Stimulated activated naive CD8-positive, alpha-beta T cell treated with anti-CD3 and anti-CD28 coated beads, Interleukin-15, Interleukin-2, amounts not matched to agents 100 ng/mL and 50 ng/mL, for 24 hours (primary cell): Measurements from ENCODE around the gene DMRT3.

Source experiments
- H3K27ac Mint-ChIP-seq: one replicate; pipeline ENCODE4 v1.8.0; 2021; ENCODE audit warnings: mild to moderate bottlenecking, mixed read lengths
- H3K27me3 Mint-ChIP-seq: one replicate; pipeline ENCODE4 v1.8.0; 2021; ENCODE audit warnings: mixed read lengths
- H3K36me3 Mint-ChIP-seq: one replicate; pipeline ENCODE4 v1.8.0; 2021; ENCODE audit warnings: low read depth, mixed read lengths
- H3K4me1 Mint-ChIP-seq: one replicate; pipeline ENCODE4 v1.8.0; 2021; ENCODE audit warnings: low read depth, mixed read lengths
- H3K4me3 Mint-ChIP-seq: one replicate; pipeline ENCODE4 v1.8.0; 2021; ENCODE audit warnings: mild to moderate bottlenecking, mixed read lengths
- H3K9me3 Mint-ChIP-seq: one replicate; pipeline ENCODE4 v1.8.0; 2021; ENCODE audit warnings: mixed read lengths

Gene DMRT3

DNA sequence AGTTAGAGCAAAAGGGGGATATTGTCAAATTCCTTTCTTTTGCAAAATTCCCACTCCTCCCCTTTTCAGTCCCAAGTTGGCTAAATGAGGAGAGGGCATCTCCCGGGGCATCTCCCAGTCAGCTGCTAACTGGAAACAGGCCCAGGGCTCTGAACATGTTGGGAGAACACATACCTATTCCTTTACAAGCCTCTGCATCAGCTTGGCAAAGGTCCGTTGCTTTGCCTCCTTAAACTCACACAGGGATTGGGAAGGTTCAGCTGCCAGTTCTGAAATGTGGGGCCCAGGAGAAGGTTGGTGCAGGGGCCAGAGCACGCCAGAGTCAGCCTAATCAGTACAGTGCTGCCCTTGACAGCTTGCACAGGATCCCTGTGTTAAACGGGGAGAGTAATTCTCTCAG is 11.0 kb upstream of the DMRT3 start:
- Mint-ChIP-seq H3K9me3 (peaks cover 9% of the 10 kb centered on the region), H3K27ac (no peak overlapping the region), H3K36me3 (peaks cover 9% of the 10 kb centered on the region), H3K4me3 (no peak overlapping the region), H3K27me3 (peaks cover 91% of the 10 kb centered on the region), H3K4me1 (peaks cover 15% of the 10 kb centered on the region)

DNA sequence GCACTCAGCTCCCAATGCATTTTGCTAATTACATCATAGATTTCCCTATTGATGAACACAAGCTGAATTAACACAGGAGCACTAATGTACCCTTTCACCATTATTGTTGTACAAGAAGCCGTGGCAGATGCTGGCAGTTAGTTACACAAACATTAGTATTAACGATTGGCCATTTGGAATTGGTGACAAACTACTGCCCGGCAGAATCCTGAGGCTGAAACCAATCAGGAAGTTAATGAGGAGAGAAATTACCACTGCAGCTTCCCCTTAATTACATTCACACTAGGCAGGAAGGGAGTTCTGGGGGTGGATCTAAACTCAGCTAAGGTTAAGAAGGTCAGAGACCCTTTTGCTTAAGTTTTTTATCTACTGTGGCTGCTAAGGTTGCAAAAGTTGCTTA is 9.6 kb upstream of the DMRT3 start:
- no peak overlapping the region for H3K4me3 Mint-ChIP-seq
- H3K27me3 Mint-ChIP-seq: peaks cover 84% of the 10 kb centered on the region
- H3K36me3 Mint-ChIP-seq: peaks cover 9% of the 10 kb centered on the region
- H3K27ac Mint-ChIP-seq: no peak overlapping the region
- H3K4me1 Mint-ChIP-seq: peaks cover 16% of the 10 kb centered on the region
- H3K9me3 Mint-ChIP-seq: peaks cover 9% of the 10 kb centered on the region

DNA sequence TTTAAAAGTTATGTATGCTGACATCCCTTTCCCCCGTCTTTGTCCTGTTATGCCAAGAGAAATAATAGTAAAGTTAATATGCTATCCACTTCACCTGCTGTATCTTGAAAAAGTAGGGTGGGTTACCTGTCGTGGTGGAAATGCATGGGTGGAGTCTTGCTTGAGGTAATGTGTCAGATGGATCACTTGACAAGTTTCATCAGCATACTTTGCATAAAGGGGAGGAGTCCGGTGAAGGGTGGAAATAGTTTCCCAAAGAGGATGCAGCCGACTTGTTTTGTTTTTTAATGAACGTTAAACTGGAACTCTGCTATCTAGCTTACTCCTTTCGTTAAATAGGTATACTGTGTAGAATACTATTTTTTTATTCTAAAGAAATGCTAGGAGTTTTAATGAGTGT is 9.0 kb upstream of the DMRT3 start:
- Mint-ChIP-seq H3K36me3 (peaks cover 9% of the 10 kb centered on the region), H3K9me3 (peaks cover 9% of the 10 kb centered on the region), H3K27ac (no peak overlapping the region), H3K4me1 (peaks cover 19% of the 10 kb centered on the region), H3K4me3 (no peak overlapping the region), H3K27me3 (peaks cover 82% of the 10 kb centered on the region)

DNA sequence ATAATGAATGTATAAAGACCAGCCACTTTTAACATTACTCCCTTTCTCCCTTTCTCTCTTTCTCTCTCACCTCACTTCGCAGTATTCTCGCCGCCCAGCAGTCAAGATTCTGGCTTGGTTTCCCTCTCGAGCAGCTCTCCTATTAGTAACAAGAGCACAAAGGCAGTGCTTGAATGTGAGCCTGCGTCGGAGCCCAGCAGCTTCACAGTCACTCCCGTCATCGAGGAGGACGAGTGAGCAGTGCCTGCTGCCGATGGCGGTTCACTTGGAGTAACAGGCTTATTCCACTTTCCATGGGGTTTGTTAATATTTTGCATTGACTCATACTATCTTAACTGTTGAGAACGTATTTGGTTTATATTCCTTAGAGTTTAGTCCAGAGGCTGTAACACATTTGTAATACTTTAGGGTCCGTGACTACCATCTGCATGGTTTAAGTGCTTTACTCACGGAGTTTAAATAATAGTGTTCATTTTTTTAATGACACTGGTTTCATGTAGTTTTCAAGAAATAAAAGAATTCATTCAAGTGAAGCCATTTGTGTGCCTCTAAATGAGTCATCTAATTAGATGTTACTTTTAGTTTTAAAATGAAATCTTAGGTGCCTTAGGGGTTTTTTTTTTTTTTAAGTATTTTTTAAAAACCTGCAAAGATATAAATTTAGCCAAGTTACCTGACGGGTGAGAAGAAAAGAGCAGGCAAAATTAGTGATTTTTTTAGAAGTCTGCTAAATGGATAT is 8.4 kb upstream of the DMRT3 start:
- Mint-ChIP-seq H3K27ac (no peak overlapping the region), H3K27me3 (peaks cover 81% of the 10 kb centered on the region), H3K4me1 (peaks cover 19% of the 10 kb centered on the region), H3K9me3 (peaks cover 9% of the 10 kb centered on the region), H3K4me3 (no peak overlapping the region), H3K36me3 (peaks cover 9% of the 10 kb centered on the region)

DNA sequence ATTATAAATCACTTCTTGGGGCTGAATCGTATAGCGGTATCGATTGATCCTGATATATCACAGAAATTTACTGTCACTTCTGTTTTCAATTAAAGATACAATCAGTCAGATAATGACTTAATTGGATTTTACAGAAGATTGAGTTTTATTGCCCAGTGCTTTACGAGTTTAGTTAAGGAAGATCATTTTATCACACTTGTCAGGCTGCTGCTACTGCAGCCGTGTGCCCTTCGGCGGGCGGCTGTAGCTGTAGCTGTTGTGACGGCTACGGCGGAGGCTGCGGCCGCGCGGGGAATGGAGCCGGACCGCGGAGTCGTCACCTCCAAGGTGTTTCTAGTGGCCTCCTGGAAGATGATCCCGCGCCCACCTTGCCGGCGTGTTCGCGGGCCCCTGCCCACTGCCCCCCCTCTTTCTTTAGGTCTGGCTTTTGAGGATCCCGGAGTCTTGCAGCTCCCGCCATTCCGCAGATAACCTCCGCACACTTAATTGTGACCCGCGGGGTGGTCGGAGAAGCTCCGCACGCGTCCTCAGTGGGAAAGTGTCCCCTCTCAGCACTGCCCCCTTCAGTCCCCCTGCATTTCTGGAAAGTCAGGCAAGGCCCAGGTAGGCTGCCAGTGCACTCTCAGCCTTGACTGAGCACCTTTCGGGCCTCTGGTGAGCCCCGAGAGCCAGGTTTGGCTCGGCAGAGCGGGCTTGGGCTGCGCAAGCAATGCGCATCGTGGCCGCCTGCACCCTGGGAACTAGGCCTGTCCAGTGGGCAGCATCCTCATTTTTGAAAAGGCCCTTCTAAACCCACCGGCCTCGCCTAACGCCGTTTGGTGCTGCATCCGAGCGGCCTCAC is 6.9 kb upstream of the DMRT3 start:
- Mint-ChIP-seq H3K27me3 (peaks cover 83% of the 10 kb centered on the region), H3K27ac (no peak overlapping the region), H3K4me3 (no peak overlapping the region), H3K4me1 (peaks cover 30% of the 10 kb centered on the region), H3K9me3 (peaks cover 9% of the 10 kb centered on the region), H3K36me3 (peaks cover 9% of the 10 kb centered on the region)

DNA sequence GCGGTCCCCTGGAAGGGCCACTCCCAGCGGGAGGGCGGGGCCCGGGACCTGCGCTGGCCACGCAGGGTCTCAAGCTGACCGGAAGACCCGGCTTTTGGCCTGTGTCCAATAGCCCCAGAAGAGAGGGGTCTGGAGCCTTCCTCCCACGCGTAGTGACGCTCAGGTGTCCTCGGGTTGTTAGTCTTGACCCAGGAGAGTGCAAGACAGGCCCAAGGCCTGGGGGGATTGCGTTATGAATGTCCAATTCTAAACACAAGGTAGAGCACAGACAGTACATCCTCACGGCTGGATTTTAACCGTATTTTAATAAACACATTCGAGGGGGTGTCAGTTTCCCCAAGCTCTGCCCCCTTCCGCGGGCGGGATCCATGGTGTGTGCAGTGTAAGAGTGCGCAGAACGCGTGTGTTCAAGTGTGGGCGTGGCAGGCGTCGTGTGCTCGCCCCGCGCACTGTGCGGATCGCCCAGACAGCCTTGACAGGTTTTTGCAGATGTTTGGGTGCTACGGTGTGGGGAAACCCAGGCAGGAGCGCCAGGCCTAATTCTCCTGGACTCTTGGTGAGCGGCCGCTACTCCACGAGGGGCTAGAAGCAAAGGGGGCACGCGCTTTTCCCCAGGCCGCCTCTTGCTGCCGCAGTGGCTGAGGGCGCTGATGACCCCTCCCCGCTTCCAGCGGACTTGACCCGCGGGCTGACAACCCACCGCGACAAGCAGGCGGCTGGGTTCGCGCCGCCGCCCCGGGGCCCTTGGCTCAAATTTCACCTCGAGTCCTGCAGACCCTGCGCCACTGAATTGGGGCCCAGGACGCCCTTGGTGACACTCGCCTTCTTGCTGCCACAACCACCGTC is 6.1 kb upstream of the DMRT3 start:
- Mint-ChIP-seq H3K36me3 (peaks cover 9% of the 10 kb centered on the region), H3K27ac (no peak overlapping the region), H3K27me3 (peaks cover 83% of the 10 kb centered on the region), H3K9me3 (peaks cover 9% of the 10 kb centered on the region), H3K4me3 (peak overlapping the region; percentile 30), H3K4me1 (peaks cover 31% of the 10 kb centered on the region)

DNA sequence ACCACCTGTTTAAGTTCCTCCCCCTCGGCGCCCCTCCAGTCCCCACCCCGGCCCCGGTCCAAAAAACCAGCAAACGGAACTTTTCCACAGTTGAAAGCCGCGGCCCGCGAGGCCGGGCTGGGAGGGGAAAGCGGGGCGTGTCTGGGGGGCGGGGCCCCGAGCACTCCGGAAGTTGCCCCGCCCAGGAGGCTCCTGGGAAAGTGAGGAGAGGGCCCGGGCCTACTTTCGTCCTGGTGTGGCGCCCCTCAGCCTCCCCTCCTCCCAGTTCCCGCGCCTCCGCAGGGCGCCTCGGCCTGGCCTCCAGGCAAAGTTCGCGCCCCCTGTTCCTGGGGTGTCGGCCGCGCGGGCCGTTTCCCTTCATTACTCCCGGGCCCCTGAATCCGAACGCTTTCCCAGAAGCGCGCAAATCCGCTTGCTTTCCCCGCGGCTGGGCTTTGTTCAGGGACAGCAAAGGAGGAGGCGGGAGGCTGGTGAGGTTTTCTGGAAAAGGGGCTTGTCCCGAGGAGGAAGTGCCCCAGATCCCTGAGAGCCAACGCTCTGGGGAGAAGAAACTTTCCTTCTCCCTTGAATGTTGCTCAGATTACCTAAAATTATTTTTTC is 4.5 kb upstream of the DMRT3 start:
- peaks cover 36% of the 10 kb centered on the region for H3K4me1 Mint-ChIP-seq
- H3K9me3 Mint-ChIP-seq: peaks cover 9% of the 10 kb centered on the region
- H3K36me3 Mint-ChIP-seq: peaks cover 9% of the 10 kb centered on the region
- peak overlapping the region; percentile 37 for H3K4me3 Mint-ChIP-seq
- peaks cover 78% of the 10 kb centered on the region for H3K27me3 Mint-ChIP-seq
- no peak overlapping the region for H3K27ac Mint-ChIP-seq

DNA sequence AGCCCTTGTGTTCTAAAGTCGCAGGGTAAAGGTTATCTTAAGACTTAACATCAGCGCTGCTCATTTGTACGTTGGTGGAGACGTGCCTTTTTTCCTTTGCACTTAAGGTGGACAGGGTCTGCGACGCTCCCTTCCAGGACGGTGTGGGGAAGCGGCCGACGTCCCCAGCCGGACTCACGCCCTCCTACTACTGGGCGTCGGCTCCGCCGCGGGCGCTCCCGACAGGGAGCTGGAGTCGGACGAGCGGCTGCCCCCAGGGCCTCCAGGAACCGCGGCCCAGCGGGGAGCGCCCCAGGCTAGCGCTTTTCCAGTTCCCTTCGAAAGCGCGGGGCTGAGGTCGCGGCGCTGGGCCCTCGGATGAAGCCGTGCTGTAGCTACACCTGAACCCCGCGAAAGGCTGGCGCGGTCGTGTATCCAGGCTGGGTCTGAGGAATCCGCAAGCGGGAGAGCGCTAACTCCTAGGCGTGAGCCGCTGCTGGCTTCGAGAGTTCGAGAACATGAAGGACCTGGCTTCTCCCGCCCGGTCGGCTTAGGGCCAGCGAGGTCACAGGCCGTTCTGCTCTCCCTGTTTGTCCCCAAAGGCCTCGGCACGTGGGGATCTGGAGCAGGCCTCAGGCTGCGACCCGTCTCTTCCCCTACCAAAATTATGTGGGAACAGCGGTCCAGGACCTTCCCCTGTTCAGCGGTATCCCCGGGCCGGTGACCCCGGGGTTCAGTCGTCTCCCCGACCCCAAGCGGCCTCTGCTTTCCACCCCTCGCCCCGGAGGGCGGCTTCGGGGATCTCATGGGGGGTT is 3.8 kb upstream of the DMRT3 start:
- Mint-ChIP-seq H3K4me3 (peak overlapping the region; percentile 37), H3K27me3 (peaks cover 74% of the 10 kb centered on the region), H3K9me3 (peaks cover 9% of the 10 kb centered on the region), H3K4me1 (peaks cover 36% of the 10 kb centered on the region), H3K36me3 (peaks cover 9% of the 10 kb centered on the region), H3K27ac (no peak overlapping the region)

DNA sequence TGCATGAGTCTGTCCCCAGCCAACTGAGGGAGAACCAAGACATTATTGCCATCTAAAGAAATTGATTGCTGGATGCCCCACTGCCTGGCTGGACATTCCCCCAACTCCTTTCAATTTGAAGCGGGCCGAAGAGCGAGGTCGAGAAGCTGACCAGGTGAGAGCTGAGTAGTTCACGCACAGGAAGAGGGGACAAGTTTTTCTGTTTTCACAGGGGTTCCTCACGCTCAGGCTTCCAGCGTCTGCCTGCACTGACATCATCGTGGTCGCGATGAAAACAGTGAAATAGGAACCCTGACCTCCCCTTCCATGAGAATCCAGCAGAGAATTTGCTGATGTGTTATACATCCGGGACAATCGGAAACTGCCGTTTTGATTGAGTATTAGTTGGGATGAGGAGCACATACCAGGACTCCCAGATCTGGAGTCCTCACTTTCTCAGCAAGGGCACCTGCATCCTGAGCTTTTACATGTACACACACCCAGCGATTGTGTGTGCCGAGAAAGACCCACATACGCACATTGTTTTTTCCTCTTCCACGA is 3.1 kb upstream of the DMRT3 start:
- Mint-ChIP-seq H3K4me3 (no peak overlapping the region), H3K9me3 (peaks cover 9% of the 10 kb centered on the region), H3K27ac (no peak overlapping the region), H3K36me3 (peaks cover 9% of the 10 kb centered on the region), H3K4me1 (peaks cover 30% of the 10 kb centered on the region), H3K27me3 (peaks cover 74% of the 10 kb centered on the region)

DNA sequence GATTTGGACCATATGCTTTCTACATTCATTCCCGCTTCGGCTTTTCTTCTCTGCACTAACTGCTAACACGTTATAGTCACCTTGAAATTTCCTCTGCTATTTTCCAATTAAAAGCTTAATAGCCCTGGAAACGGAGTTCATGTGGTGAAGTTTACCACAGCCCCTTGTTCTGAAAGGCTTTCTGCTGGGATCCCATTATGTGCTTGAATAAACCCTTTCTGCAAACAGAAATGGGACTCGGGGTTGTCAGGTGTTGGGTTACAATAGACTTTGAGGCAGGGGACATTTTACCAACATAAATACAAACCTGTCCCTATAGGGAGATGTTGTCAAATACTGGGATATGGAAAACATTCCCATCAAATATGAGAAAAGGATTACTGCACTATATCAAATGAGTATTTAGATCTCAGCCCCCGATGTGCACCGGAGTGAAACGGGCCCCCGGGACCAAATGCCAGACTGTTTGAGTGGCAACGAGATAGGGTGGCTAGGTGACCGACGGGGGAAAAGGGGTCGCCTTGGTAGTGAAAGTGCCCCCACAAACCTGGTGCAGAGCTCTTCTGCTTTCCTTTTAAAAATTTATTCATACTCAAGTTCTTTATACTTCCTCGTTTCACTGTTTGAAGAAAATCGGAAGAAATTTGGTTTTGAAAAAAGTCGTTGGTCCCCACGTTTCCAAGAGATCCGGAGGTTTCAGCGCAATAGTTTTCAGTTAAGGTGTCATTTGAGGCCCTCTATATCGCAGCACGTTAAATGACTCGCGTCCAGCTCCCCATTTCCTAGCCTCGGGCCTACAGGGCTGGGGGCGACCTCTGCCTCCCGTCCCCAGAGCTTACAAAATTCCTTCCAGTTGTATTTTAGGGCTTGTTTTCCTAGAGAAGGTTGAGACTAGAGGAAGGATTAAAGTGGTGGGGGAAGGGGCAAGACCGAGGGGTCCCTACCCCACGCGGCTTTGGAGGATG is 2.1 kb upstream of the DMRT3 start:
- H3K4me3 Mint-ChIP-seq: no peak overlapping the region
- H3K27ac Mint-ChIP-seq: peak overlapping the region; percentile 23
- peaks cover 74% of the 10 kb centered on the region for H3K27me3 Mint-ChIP-seq
- peaks cover 26% of the 10 kb centered on the region for H3K4me1 Mint-ChIP-seq
- peaks cover 4% of the 10 kb centered on the region for H3K9me3 Mint-ChIP-seq
- peaks cover 4% of the 10 kb centered on the region for H3K36me3 Mint-ChIP-seq

DNA sequence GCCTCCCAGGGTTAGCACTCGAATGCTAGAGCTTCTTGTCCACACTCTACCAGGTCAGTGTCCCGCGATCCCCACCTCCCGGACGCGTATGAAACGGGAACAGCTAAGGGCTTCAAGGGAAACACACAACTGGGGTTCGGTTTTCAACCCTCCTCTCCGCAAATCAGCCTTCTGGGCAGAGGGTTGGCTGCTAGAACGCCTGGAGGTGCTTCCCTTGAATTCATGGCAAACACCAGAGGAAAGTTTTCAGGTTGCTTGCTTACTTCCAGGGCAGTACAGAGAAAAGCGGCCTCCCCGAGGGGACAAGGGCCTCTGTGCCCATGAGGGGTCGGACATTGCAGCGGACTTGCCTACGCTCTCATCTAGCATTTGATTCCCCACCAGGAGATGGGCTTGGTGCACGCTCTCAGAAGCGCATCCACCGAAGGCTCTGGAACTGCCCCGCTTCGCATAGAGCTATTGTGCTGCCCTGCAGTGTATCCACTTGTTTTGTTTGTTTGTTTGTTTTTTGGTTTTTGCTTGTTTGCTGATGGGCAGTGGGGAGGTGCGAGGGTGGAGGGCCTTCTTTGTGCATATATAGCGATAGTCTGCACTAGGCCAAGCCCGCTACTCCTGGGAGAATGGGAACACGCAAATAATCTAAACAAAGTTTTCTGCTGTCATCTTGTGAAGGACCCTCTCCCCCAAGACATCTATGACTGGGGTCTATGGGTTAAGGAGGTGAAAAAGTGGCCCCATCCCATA is 1.3 kb upstream of the DMRT3 start:
- Mint-ChIP-seq H3K27me3 (peaks cover 75% of the 10 kb centered on the region), H3K4me3 (no peak overlapping the region), H3K4me1 (peaks cover 24% of the 10 kb centered on the region), H3K27ac (no peak overlapping the region), H3K9me3 (peaks cover 3% of the 10 kb centered on the region), H3K36me3 (peaks cover 2% of the 10 kb centered on the region)

DNA sequence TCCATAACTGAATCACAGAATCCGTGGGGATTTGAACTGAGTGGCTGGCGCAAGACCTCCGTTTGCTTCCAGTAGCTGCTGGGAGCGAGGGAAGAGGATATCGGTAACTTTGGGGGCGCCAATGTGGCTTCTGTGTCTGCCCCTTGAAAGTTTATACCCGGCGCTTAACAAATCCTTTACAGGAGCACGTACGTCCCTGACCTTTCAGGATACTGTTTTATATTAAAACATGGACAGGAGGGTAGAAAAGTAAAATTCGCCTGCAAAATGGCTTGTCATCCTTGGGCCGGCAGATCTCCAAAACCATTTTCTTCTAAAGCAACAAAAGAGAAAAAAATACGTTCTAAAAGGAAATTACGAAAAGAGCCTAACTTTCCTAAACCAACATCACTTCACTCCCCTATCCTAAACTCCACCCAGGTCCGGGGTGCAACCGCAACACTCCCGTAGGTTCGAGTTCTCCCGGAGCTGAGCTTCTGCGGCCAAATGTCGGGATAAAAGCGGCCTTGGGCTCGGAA is 656 bp upstream of the DMRT3 start:
- H3K9me3 Mint-ChIP-seq: no peaks in the 10 kb centered on the region
- no peak overlapping the region for H3K4me3 Mint-ChIP-seq
- no peaks in the 10 kb centered on the region for H3K36me3 Mint-ChIP-seq
- H3K4me1 Mint-ChIP-seq: peaks cover 20% of the 10 kb centered on the region
- H3K27ac Mint-ChIP-seq: peak overlapping the region; percentile 49
- peaks cover 75% of the 10 kb centered on the region for H3K27me3 Mint-ChIP-seq
